ENCODE measurements around the gene MAP4K3.

MAP4K3 gene

DNA sequence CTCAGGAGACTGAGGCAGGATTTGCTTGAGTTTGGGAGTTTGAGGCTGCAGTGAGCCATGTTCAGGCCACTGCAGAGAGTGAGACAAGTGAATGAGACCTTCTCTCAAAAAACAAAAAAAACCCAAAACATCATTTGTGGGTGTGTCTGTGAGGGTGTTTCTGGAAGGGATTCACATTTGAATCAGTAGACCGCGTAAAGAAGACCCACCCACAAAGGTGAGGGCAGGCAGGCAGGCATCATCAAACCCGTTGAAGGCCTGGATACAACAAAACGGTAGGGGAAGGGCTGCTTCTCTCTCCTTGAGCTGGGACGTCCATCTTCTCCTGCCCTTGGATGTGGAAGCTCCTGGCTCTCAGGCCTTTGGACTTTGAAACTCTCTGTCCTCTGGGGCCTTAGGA is 218.7 kb downstream of the MAP4K3 start:
- no peak for DNase-seq (ENCODE audit: low read depth in 1 of 2, low spot score in 1 of 2)
- Histone ChIP-seq H3K4me3 (replicated peaks; ENCODE audit: insufficient read depth, low read length) (no peak overlapping the region), H3K27me3 (ENCODE audit: insufficient read depth, poor library complexity, severe bottlenecking) (no peaks in the 10 kb centered on the region), H3K27ac (replicated peaks) (no peak overlapping the region)
- no peak for TF ChIP-seq GABPA (IDR thresholded peaks at IDR 0.05; ENCODE audit: low read depth)
- TF ChIP-seq REST (IDR thresholded peaks at IDR 0.05; ENCODE audit: insufficient replicate concordance, low read depth), result no peak
- no peak for TF ChIP-seq SPI1 (IDR thresholded peaks at IDR 0.05; ENCODE audit: borderline replicate concordance, low read depth)
- TF ChIP-seq, protein P1, sequence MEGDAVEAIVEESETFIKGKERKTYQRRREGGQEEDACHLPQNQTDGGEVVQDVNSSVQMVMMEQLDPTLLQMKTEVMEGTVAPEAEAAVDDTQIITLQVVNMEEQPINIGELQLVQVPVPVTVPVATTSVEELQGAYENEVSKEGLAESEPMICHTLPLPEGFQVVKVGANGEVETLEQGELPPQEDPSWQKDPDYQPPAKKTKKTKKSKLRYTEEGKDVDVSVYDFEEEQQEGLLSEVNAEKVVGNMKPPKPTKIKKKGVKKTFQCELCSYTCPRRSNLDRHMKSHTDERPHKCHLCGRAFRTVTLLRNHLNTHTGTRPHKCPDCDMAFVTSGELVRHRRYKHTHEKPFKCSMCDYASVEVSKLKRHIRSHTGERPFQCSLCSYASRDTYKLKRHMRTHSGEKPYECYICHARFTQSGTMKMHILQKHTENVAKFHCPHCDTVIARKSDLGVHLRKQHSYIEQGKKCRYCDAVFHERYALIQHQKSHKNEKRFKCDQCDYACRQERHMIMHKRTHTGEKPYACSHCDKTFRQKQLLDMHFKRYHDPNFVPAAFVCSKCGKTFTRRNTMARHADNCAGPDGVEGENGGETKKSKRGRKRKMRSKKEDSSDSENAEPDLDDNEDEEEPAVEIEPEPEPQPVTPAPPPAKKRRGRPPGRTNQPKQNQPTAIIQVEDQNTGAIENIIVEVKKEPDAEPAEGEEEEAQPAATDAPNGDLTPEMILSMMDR (IDR thresholded peaks at IDR 0.05; ENCODE audit: insufficient read depth, low read length), result no peak
- no peak for TF ChIP-seq POLR2AphosphoS5 (IDR thresholded peaks at IDR 0.05; ENCODE audit: low read depth)

- DNase-seq (ENCODE audit: low read depth in 1 of 2, low spot score in 1 of 2), result no peak
- H3K27ac ChIP-seq (replicated peaks), result peak overlapping the region; percentile 17
- H3K4me3 ChIP-seq (replicated peaks; ENCODE audit: insufficient read depth, low read length), result no peak overlapping the region
- H3K27me3 ChIP-seq (ENCODE audit: insufficient read depth, poor library complexity, severe bottlenecking), result no peaks in the 10 kb centered on the region
- TF ChIP-seq REST (IDR thresholded peaks at IDR 0.05; ENCODE audit: insufficient replicate concordance, low read depth), result no peak
- TF ChIP-seq, protein P1 (IDR thresholded peaks at IDR 0.05; ENCODE audit: insufficient read depth, low read length), result no peak
- no peak for TF ChIP-seq SPI1 (IDR thresholded peaks at IDR 0.05; ENCODE audit: borderline replicate concordance, low read depth)
- TF ChIP-seq POLR2AphosphoS5 (IDR thresholded peaks at IDR 0.05; ENCODE audit: low read depth), result no peak
- TF ChIP-seq GABPA (IDR thresholded peaks at IDR 0.05; ENCODE audit: low read depth), result no peak
Observed at GRCh38 chr2:39217192-39217550, 219.9 kb downstream of the MAP4K3 start.

DNA sequence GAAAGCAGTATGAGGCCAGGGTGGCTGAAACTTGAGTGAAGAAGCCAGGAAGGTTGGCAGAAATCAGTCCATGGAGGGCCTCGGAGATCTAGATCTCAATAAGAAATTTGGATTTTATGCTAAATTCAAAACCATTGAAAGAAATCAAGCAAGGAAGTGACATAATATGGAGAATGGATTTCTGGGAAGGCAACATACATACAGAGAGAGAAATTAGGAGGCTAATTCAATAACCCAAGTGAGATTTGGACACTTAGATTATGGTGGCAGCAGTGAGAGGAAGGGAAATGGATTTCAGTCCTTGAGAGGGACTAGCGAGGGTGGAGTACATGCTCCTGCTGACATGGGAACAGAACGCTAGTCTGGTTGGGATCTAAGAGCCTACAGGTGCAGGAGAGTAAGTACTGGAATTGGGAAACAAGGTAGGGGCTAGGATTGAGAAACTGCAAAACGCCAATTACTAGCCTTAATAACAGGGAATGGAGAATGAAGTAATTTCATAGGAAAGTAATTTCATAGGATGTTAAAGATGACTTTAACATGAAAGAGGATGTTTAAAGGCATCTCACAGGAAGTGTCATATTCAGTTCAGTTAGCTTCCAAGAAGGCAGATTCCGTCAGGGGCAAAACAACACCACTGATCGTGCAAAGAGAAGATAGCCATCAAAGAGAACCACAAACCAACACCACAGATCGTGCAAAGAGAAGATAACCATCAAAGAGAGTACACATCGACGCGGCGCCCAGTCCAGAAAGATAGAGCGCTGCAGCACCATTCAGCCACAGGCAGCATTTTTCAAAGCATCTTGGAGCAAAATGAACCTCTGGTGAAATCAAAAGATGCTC is 220.5 kb downstream of the MAP4K3 start:
- DNase-seq (ENCODE audit: low read depth in 1 of 2, low spot score in 1 of 2), result peak; percentile 6 to 62
- H3K27me3 ChIP-seq (ENCODE audit: insufficient read depth, poor library complexity, severe bottlenecking), result no peaks in the 10 kb centered on the region

More for the DNA sequence above, 220.5 kb downstream of the MAP4K3 start:
- H3K4me3 ChIP-seq (replicated peaks; ENCODE audit: insufficient read depth, low read length), result no peak overlapping the region
- H3K27ac ChIP-seq (replicated peaks), result peak overlapping the region; percentile 46
- TF ChIP-seq REST (IDR thresholded peaks at IDR 0.05; ENCODE audit: insufficient replicate concordance, low read depth), result no peak
- TF ChIP-seq GABPA (IDR thresholded peaks at IDR 0.05; ENCODE audit: low read depth), result no peak
- TF ChIP-seq, protein P1 (IDR thresholded peaks at IDR 0.05; ENCODE audit: insufficient read depth, low read length), result no peak
- TF ChIP-seq POLR2AphosphoS5 (IDR thresholded peaks at IDR 0.05; ENCODE audit: low read depth), result 0 out of 2 replicates have a peak, but pooled peaks have one; percentile 41
- no peak for TF ChIP-seq SPI1 (IDR thresholded peaks at IDR 0.05; ENCODE audit: borderline replicate concordance, low read depth)

Data from HL-60 (cell line).